ENCODE measurements around the gene KRTAP8-1.

GRCh38 chr21:30769724-30770431, 43.2 kb downstream of the KRTAP8-1 start:
- TF ChIP-seq CTCF (IDR thresholded peaks at IDR 0.05; ENCODE audit: low read depth, low read length) (no peak), POLR2A (IDR thresholded peaks at IDR 0.05; ENCODE audit: extremely low read depth, insufficient read length) (no peak), MAX (IDR thresholded peaks at IDR 0.05; ENCODE audit: low read depth, low read length) (no peak)
